Sigmoid colon (tissue), 4 donors: ENCODE data around the gene AMY1A.
"Not testable (repeated sequence)": the region's sequence is repeated elsewhere in the genome, so short reads cannot be mapped to it uniquely, and the experiment has no call there.

Source experiments
- CTCF ChIP-seq, 4 experiments: fragments of 450-650 bp in 3 of 4; fragments of 200-600 bp in 1 of 4; IDR thresholded peaks; one replicate each; pipeline ENCODE4 v1.5.1; 2016 to 2019; ENCODE audit warnings: antibody characterized with exemption in 4 of 4, mild to moderate bottlenecking in 3 of 4, moderate library complexity in 2 of 4
- EP300 ChIP-seq, 4 donors: sonication (generic); formaldehyde crosslinking; IDR thresholded peaks; one replicate each; pipeline ENCODE4 v1.6.1; 2017; ENCODE audit warnings: antibody characterized with exemption in 4 of 4
- POLR2A ChIP-seq, 2 donors: fragments of 450-650 bp; IDR thresholded peaks; one replicate each; pipeline ENCODE4 v1.6.1; 2016; ENCODE audit warnings: antibody characterized with exemption in 2 of 2, mild to moderate bottlenecking in 2 of 2, moderate library complexity in 2 of 2

- TF ChIP-seq POLR2A, CTCF, EP300 (IDR thresholded peaks at IDR 0.05): not testable (repeated sequence)
These were observed 14.4 kb upstream of the AMY1A start for GRCh38 chr1:103641194-103641593.
